MCF 10A (cell line): Measurements from ENCODE around the gene GPRC5D. TPM values are rescaled to one million over a fixed set of nuclear protein-coding genes. Genes with fewer than 3 reads are reported as not detected.

Experiments
- BruUV-seq: library from RNA; stranded (reverse); fragments of 400-500 nt; replicated peaks from 2 replicates; lab custom pipeline; 2021; lab: Mats Ljungman, UMichigan
- CTCF ChIA-PET: fragments of 300-600 bp; sonication (Branson Sonifier 250); formaldehyde crosslinking; extraction: SDS; loops from one replicate; lab custom pipeline; 2021; ENCODE audit warnings: antibody characterized with exemption, inconsistent platforms; lab: Yijun Ruan, JAX
- POLR2A ChIA-PET: fragments of 300-600, 350-650 bp; sonication (Branson Sonifier 250); formaldehyde crosslinking; extraction: SDS; loops from one replicate; lab custom pipeline; 2020; ENCODE audit warnings: antibody characterized with exemption, inconsistent platforms; lab: Yijun Ruan, JAX
- DNase-seq: peaks from one replicate; pipeline ENCODE4 v3.0.0-alpha.2; 2018; ENCODE audit not compliant: unreplicated experiment
- H3K27ac Mint-ChIP-seq: one replicate; pipeline ENCODE4 v1.8.0; 2022; ENCODE audit warnings: mild to moderate bottlenecking, low read depth, mixed read lengths; ENCODE audit not compliant: unreplicated experiment
- H3K27me3 Mint-ChIP-seq: one replicate; pipeline ENCODE4 v1.8.0; 2022; ENCODE audit warnings: mixed read lengths; ENCODE audit not compliant: insufficient read depth, unreplicated experiment
- H3K36me3 Mint-ChIP-seq: one replicate; pipeline ENCODE4 v1.8.0; 2022; ENCODE audit warnings: mild to moderate bottlenecking, moderate library complexity, mixed read lengths; ENCODE audit not compliant: insufficient read depth, unreplicated experiment
- H3K4me1 Mint-ChIP-seq: one replicate; pipeline ENCODE4 v1.8.0; 2022; ENCODE audit warnings: mixed read lengths; ENCODE audit not compliant: insufficient read depth, unreplicated experiment
- H3K4me3 Mint-ChIP-seq: one replicate; pipeline ENCODE4 v1.8.0; 2022; ENCODE audit warnings: mild to moderate bottlenecking, moderate library complexity, mixed read lengths; ENCODE audit not compliant: unreplicated experiment
- H3K9me3 Mint-ChIP-seq: one replicate; pipeline ENCODE4 v1.8.0; 2022; ENCODE audit warnings: mixed read lengths; ENCODE audit not compliant: unreplicated experiment
- intact Hi-C: fragments of 100-400 bp; cut with micrococcal nuclease; formaldehyde crosslinking; loops from 2 replicates; pipeline ENCODE4 v1.14.1; 2022
- total RNA-seq: library from RNA; stranded (reverse); gene quantifications from 2 replicates; pipeline ENCODE4 v1.2.3, GENCODE V29; 2022
- TF ChIP-seq, protein P1 (sequence below): fragments of 200-600 bp; IDR thresholded peaks from one replicate; pipeline ENCODE4 v1.8.0; 2022; ENCODE audit warnings: antibody characterized with exemption, mild to moderate bottlenecking; ENCODE audit not compliant: unreplicated experiment

GPRC5D gene
- total RNA-seq, 1 experiment from 2014 or later = not detected

DNA sequence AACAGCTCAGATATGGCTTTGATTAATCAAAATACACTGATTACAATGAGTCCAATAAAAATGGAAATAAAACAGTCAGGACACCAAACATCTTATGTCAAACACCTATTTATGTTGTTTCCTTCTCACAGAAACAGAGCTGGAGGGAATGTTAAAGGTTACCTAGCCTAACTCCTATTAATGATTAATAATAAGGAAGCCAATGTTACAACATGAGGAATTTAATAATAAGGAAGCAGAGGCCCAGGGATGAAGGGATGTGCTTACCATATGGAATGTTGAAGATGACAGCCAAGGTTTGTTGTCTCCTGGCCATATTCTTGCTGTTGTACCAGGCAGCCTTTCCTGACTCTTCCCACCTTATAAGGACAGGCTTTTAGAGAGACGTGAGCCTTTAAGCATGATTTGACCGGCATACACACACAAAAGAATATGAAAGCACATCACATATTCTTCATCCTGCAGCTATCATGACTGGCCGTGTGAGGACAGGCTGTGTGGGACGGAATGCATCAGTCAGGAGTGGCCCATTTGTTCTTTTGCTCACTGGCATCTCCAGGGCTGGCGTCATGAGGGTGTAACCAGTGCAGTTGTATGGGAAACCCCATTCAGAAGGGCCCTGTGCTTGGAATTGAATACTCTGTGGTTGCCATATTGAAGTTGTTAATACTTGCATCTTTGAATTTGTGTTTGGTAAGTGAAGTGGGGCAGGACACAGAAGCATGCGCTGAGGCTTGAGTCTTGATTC, 3.1 kb upstream of the GPRC5D start:
- H3K4me3 Mint-ChIP-seq = no peak overlapping the region
- intact Hi-C loops = no loop called here
- H3K36me3 Mint-ChIP-seq = no peaks in the 10 kb centered on the region
- H3K27me3 Mint-ChIP-seq = no peaks in the 10 kb centered on the region
- TF ChIP-seq, protein P1, sequence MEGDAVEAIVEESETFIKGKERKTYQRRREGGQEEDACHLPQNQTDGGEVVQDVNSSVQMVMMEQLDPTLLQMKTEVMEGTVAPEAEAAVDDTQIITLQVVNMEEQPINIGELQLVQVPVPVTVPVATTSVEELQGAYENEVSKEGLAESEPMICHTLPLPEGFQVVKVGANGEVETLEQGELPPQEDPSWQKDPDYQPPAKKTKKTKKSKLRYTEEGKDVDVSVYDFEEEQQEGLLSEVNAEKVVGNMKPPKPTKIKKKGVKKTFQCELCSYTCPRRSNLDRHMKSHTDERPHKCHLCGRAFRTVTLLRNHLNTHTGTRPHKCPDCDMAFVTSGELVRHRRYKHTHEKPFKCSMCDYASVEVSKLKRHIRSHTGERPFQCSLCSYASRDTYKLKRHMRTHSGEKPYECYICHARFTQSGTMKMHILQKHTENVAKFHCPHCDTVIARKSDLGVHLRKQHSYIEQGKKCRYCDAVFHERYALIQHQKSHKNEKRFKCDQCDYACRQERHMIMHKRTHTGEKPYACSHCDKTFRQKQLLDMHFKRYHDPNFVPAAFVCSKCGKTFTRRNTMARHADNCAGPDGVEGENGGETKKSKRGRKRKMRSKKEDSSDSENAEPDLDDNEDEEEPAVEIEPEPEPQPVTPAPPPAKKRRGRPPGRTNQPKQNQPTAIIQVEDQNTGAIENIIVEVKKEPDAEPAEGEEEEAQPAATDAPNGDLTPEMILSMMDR = no peak
- CTCF ChIA-PET = interaction anchor here (0.9 to 1.0 kb wide), 2 partner anchors 21 to 40 kb away, joined by 3 to 4 read pairs; no protein-coding TSS in a partner anchor
- DNase-seq = no peak
- BruUV-seq = no TSS peak
- no peak overlapping the region for H3K27ac Mint-ChIP-seq
- no peaks in the 10 kb centered on the region for H3K9me3 Mint-ChIP-seq
- POLR2A ChIA-PET = no interaction called here
- H3K4me1 Mint-ChIP-seq = no peaks in the 10 kb centered on the region

GRCh38 chr12:12954356-12954755, 2.4 kb upstream of the GPRC5D start:
- H3K4me3 Mint-ChIP-seq = no peak overlapping the region
- POLR2A ChIA-PET = no interaction called here
- H3K4me1 Mint-ChIP-seq = no peaks in the 10 kb centered on the region
- DNase-seq = no peak
- BruUV-seq = no TSS peak
- no peaks in the 10 kb centered on the region for H3K9me3 Mint-ChIP-seq
- TF ChIP-seq, protein P1 = no peak
- intact Hi-C loops = no loop called here
- H3K27me3 Mint-ChIP-seq = no peaks in the 10 kb centered on the region
- H3K27ac Mint-ChIP-seq = no peak overlapping the region
- CTCF ChIA-PET = interaction anchor here (0.9 to 1.0 kb wide), 2 partner anchors 22 to 39 kb away, joined by 3 to 4 read pairs; no protein-coding TSS in a partner anchor
- H3K36me3 Mint-ChIP-seq = no peaks in the 10 kb centered on the region

DNA sequence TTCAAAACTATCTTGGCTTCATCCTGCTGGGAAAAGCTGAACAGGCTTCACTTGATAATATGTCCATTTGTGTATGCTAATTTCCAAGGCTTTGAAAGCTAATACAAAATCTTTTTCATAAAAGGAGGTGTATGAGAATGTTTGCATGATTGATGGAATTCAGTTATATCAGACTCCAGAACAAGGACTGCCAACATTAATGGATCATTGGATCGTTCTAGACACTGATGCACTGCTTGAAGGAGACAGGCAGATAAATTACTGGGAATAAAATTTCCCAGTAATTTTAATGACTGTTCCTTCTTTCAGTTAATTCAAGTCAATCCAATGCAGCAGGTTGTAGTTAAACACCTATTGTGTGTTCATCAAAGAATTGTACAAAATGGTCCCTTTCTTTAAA, 466 bp downstream of the GPRC5D start:
- POLR2A ChIA-PET = no interaction called here
- intact Hi-C loops = no loop called here
- H3K36me3 Mint-ChIP-seq = no peaks in the 10 kb centered on the region
- CTCF ChIA-PET = interaction anchor here (0.8 to 2.7 kb wide), 4 partner anchors 10 to 788 kb away, joined by 3 to 10 read pairs (median 3); no protein-coding TSS in a partner anchor
- no peaks in the 10 kb centered on the region for H3K4me1 Mint-ChIP-seq
- H3K9me3 Mint-ChIP-seq = no peaks in the 10 kb centered on the region
- no TSS peak for BruUV-seq
- no peak overlapping the region for H3K4me3 Mint-ChIP-seq
- TF ChIP-seq, protein P1 = no peak
- no peak overlapping the region for H3K27ac Mint-ChIP-seq
- no peaks in the 10 kb centered on the region for H3K27me3 Mint-ChIP-seq
- no peak for DNase-seq

DNA sequence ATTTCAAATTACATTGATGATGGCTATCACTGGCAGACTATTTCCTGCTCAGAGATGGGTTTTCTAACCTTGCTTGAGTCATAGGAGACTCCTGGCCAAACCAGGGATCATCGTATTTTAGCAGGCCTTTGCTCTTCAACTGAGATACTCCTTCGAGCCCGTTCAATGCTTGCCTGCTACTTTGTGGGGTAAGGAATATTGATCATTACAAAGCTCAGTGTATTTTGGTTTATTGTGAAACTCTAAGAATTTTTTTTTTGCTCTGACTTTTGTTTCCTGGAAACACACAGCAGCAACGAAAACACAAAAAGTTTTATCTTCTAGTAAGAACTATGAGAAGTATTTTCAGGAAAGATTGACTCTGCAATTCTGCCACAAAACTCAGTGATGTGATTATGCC, 4.1 kb downstream of the GPRC5D start:
- H3K27me3 Mint-ChIP-seq = no peaks in the 10 kb centered on the region
- no peaks in the 10 kb centered on the region for H3K9me3 Mint-ChIP-seq
- no peak for DNase-seq
- POLR2A ChIA-PET = no interaction called here
- H3K36me3 Mint-ChIP-seq = no peaks in the 10 kb centered on the region
- intact Hi-C loops = no loop called here
- no TSS peak for BruUV-seq
- no peak overlapping the region for H3K27ac Mint-ChIP-seq
- TF ChIP-seq, protein P1 = no peak
- no peak overlapping the region for H3K4me3 Mint-ChIP-seq
- CTCF ChIA-PET = interaction anchor here (1.3 to 1.6 kb wide), 2 partner anchors 26 to 31 kb away, joined by 3 read pairs; no protein-coding TSS in a partner anchor
- no peaks in the 10 kb centered on the region for H3K4me1 Mint-ChIP-seq
